HCT116 (cell line): ENCODE measurements around the gene ERLIN1. TPM values are rescaled to one million over a fixed set of nuclear protein-coding genes. Genes with fewer than 3 reads are reported as not detected.
A peak's percentile ranks its signal among the peaks of the same experiment; 100 is the strongest.

ENCODE experiments used
- ATAC-seq: fragments of 200-7000 bp; cut with Tn5 transposase; 2 replicates; pipeline ENCODE4 v1.9.1; 2020; ENCODE audit warnings: mild to moderate bottlenecking, moderate library complexity
- BruUV-seq: library from RNA; stranded (reverse); fragments of 400-500 nt; replicated peaks from 2 replicates; lab custom pipeline; 2021; lab: Mats Ljungman, UMichigan
- CTCF ChIA-PET: fragments of 300-600 bp; sonication (Branson Sonifier 250); formaldehyde crosslinking; loops from one replicate; lab custom pipeline; 2021; ENCODE audit warnings: antibody characterized with exemption; lab: Charles Lee
- POLR2A ChIA-PET: fragments of 300-600, 350-600 bp; sonication (Branson Sonifier 250); formaldehyde crosslinking; loops from one replicate; lab custom pipeline; 2021; ENCODE audit warnings: antibody characterized with exemption; lab: Charles Lee
- RAD21 ChIA-PET, 2 experiments: fragments of 300-600 bp; sonication (Branson Sonifier 250); formaldehyde crosslinking; loops; one replicate each; lab custom pipeline; 2023; ENCODE audit warnings: low total read pairs in 2 of 2; ENCODE audit not compliant: uncharacterized antibody in 2 of 2, unreplicated experiment in 2 of 2, low non-redundant PET in 1 of 2; lab: Charles Lee
- DNase-seq: peaks from one replicate; pipeline ENCODE4 v3.0.0-alpha.2; 2010; ENCODE audit warnings: low read depth, low spot score
- H2AFZ ChIP-seq: fragments of 200-600 bp; shearing (Covaris generic), sonication (generic); 2 replicates; pipeline ENCODE4 v1.6.1; 2017; ENCODE audit warnings: low read depth, mixed run types, mixed read lengths, antibody characterized with exemption, low read length; ENCODE audit not compliant: poor library complexity, severe bottlenecking
- H3K27ac ChIP-seq: 2 replicates; pipeline ENCODE4 v1.5.1; 2012; ENCODE audit warnings: low read depth, low read length
- H3K27me3 ChIP-seq: fragments of 200-600 bp; sonication (generic); 2 replicates; pipeline ENCODE4 v1.6.1; 2016; ENCODE audit warnings: mixed run types, low read length, mixed read lengths; ENCODE audit not compliant: insufficient read depth
- H3K36me3 ChIP-seq, 2 experiments: fragments of 200-500 bp in 1 of 2; fragments of 200-600 bp in 1 of 2; sonication (Bioruptor generic) in 1 of 2; sonication (generic) in 1 of 2; 2 replicates each; pipeline versions ENCODE4 v1.5.1 to v1.6.1; 2014 to 2016; ENCODE audit warnings: low read length in 2 of 2, inconsistent platforms in 1 of 2, mixed read lengths in 1 of 2, mixed run types in 1 of 2; ENCODE audit not compliant: insufficient read depth in 2 of 2, control insufficient read depth in 1 of 2
- H3K4me1 ChIP-seq, 2 experiments: fragments of 200-600 bp in 1 of 2; sonication (generic) in 1 of 2; 2 replicates each; pipeline versions ENCODE4 v1.5.1 to v1.6.1; 2012 to 2017; ENCODE audit warnings: low read length in 2 of 2, inconsistent platforms in 1 of 2, mild to moderate bottlenecking in 1 of 2, mixed read lengths in 1 of 2, mixed run types in 1 of 2, moderate library complexity in 1 of 2; ENCODE audit not compliant: insufficient read depth in 2 of 2, control insufficient read depth in 1 of 2
- H3K4me2 ChIP-seq: fragments of 200-600 bp; sonication (generic); 2 replicates; pipeline ENCODE4 v1.6.1; 2017; ENCODE audit warnings: mixed run types, low read length, mixed read lengths
- H3K4me3 ChIP-seq, 2 experiments: fragments of 200-600 bp in 1 of 2; sonication (generic) in 1 of 2; replicated peaks in 1 of 2; 2 replicates each; pipeline ENCODE4 v1.5.1; 2011 to 2016; ENCODE audit warnings: low read length in 2 of 2, control low read depth in 1 of 2, low read depth in 1 of 2, mild to moderate bottlenecking in 1 of 2, mixed read lengths in 1 of 2, mixed run types in 1 of 2
- H3K79me2 ChIP-seq: fragments of 200-600 bp; sonication (generic); 2 replicates; pipeline ENCODE4 v1.6.1; 2017; ENCODE audit warnings: mild to moderate bottlenecking, mixed run types, low read length, moderate library complexity, mixed read lengths; ENCODE audit not compliant: insufficient read depth
- H3K9ac ChIP-seq: fragments of 200-600 bp; sonication (generic); 2 replicates; pipeline ENCODE4 v1.6.1; 2016; ENCODE audit warnings: low read length, mixed read lengths
- H3K9me2 ChIP-seq: fragments of 200-600 bp; sonication (generic), shearing (Covaris generic); 2 replicates; pipeline ENCODE4 v1.6.1; 2017; ENCODE audit warnings: mixed run types, mild to moderate bottlenecking, moderate library complexity; ENCODE audit not compliant: insufficient read depth
- H3K9me3 ChIP-seq, 2 experiments: fragments of 200-500 bp in 1 of 2; fragments of 200-600 bp in 1 of 2; sonication (Bioruptor generic) in 1 of 2; sonication (generic) in 1 of 2; 2 replicates each; pipeline ENCODE4 v1.6.1; 2014 to 2017; ENCODE audit warnings: low read length in 2 of 2, mixed read lengths in 2 of 2, inconsistent platforms in 1 of 2, low read depth in 1 of 2, mild to moderate bottlenecking in 1 of 2, mixed run types in 1 of 2, moderate library complexity in 1 of 2; ENCODE audit not compliant: control insufficient read depth in 1 of 2, insufficient read depth in 1 of 2
- H4K20me1 ChIP-seq: fragments of 200-600 bp; sonication (generic), shearing (Covaris generic); 2 replicates; pipeline ENCODE4 v1.6.1; 2017; ENCODE audit warnings: mixed run types, mild to moderate bottlenecking, moderate library complexity; ENCODE audit not compliant: insufficient read depth
- EZH2 ChIP-seq: fragments of 200-600 bp; sonication (generic); IDR thresholded peaks from 2 replicates; pipeline ENCODE4 v1.6.1; 2017; ENCODE audit warnings: antibody characterized with exemption, mixed run types
- EZH2phosphoT487 ChIP-seq: fragments of 200-600 bp; IDR thresholded peaks from 2 replicates; pipeline ENCODE4 v1.6.1; 2018; ENCODE audit warnings: antibody characterized with exemption, borderline replicate concordance
- JUND ChIP-seq: IDR thresholded peaks from 2 replicates; pipeline ENCODE4 v1.6.1; 2012
- POLR2A ChIP-seq: IDR thresholded peaks from 2 replicates; pipeline ENCODE4 v1.7.0; 2011; ENCODE audit warnings: borderline replicate concordance; ENCODE audit not compliant: insufficient read depth, insufficient read length; ENCODE audit errors: extremely low read depth
- POLR2AphosphoS5 ChIP-seq: IDR thresholded peaks from 2 replicates; pipeline ENCODE4 v1.6.1; 2011; ENCODE audit warnings: mild to moderate bottlenecking, low read depth, low read length, moderate library complexity
- RAD21 ChIP-seq: IDR thresholded peaks from 2 replicates; pipeline ENCODE4 v1.6.1; 2012; ENCODE audit warnings: low read depth, mild to moderate bottlenecking
- SP1 ChIP-seq: IDR thresholded peaks from 2 replicates; pipeline ENCODE4 v1.6.1; 2012; ENCODE audit warnings: low read depth
- SRF ChIP-seq: IDR thresholded peaks from 2 replicates; pipeline ENCODE4 v1.6.1; 2012; ENCODE audit warnings: low read depth
- TCF7L2 ChIP-seq: IDR thresholded peaks from 2 replicates; pipeline ENCODE4 v1.7.0; 2011; ENCODE audit warnings: borderline replicate concordance, inconsistent platforms; ENCODE audit not compliant: insufficient read depth, insufficient read length; ENCODE audit errors: extremely low read depth
- ZNF274 ChIP-seq: fragments of 200-500 bp; sonication (Bioruptor generic); IDR thresholded peaks from 2 replicates; pipeline ENCODE4 v1.6.1; 2014; ENCODE audit warnings: mild to moderate bottlenecking, low read depth, low read length, inconsistent platforms
- intact Hi-C: fragments of 100-400 bp; cut with micrococcal nuclease; formaldehyde crosslinking; loops from 2 replicates; pipeline ENCODE4 v1.10.0; 2022
- total RNA-seq: library from RNA; stranded (reverse); gene quantifications from one replicate; pipeline ENCODE4 v1.2.1, GENCODE V29; 2021; ENCODE audit not compliant: unreplicated experiment
- TF ChIP-seq, protein P1 (sequence below): IDR thresholded peaks from 2 replicates; pipeline ENCODE4 v1.6.1; 2011; ENCODE audit warnings: mild to moderate bottlenecking, low read length, moderate library complexity; ENCODE audit not compliant: insufficient replicate concordance; ENCODE audit errors: extremely low read depth
- TF ChIP-seq, protein P2 (sequence below), 3 experiments: fragments of 200-600 bp in 1 of 3; sonication (generic) in 1 of 3; IDR thresholded peaks in 2 of 3; conservative IDR thresholded peaks in 1 of 3; 2 replicates each; pipeline ENCODE4 v1.5.1; 2012 to 2017; ENCODE audit warnings: low read depth in 2 of 3, low read length in 2 of 3, antibody characterized with exemption in 1 of 3, borderline replicate concordance in 1 of 3, control low read depth in 1 of 3, mild to moderate bottlenecking in 1 of 3, mixed read lengths in 1 of 3, mixed run types in 1 of 3, moderate library complexity in 1 of 3; ENCODE audit not compliant: insufficient read depth in 1 of 3
- TF ChIP-seq, protein P3 (sequence below): IDR thresholded peaks from 2 replicates; pipeline ENCODE4 v1.6.1; 2012
- TF ChIP-seq, protein P4 (sequence below): IDR thresholded peaks from 2 replicates; pipeline ENCODE4 v1.6.1; 2012; ENCODE audit warnings: low read depth

Gene ERLIN1
- total RNA-seq, 1 experiment from 2014 or later: 64.5 TPM

DNA sequence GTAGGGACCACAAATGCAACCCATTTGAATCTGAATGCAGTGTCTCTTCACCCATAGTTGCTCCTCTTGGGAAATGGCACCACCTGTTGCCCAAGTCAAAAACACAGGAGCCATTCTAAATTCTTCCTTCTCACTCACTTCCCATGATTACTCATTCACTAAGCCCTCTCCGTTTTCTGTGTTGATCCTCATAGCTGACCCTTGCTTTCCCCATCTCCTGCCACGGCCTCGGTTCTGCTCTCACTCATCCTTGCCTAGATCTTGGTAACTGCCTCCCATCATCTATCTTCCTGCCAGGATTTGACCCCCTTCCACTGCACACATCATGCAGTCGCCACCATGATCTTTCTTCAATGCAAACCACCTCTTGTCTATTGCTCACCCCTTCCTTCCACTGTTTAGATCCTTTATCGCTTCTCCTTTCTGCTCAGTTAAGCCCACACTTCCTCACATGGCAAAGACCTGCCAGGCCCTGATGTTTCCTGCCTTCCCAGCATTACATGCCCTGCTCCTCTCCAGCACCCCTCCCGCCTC, 85.1 kb downstream of the ERLIN1 start:
- Histone ChIP-seq H3K9me2 (no peaks in the 10 kb centered on the region), H3K9me3 (0 out of 4 replicates have a peak, but pooled peaks cover 0 to 3% of the 10 kb centered on the region in 2 experiments), H2AFZ (peak overlapping the region; percentile 75), H3K79me2 (no peaks in the 10 kb centered on the region), H3K4me2 (no peak overlapping the region), H3K9ac (no peak overlapping the region), H4K20me1 (no peaks in the 10 kb centered on the region), H3K36me3 (no peaks in the 10 kb centered on the region), H3K27me3 (no peaks in the 10 kb centered on the region), H3K4me1 (no peaks in the 10 kb centered on the region), H3K27ac (no peak overlapping the region), H3K4me3 (no peak overlapping the region)
- intact Hi-C loops: loop anchor here (5.0 kb wide), 1 partner anchor 253 kb away; no protein-coding TSS in a partner anchor
- DNase-seq: peak; percentile 29
- CTCF ChIA-PET: interaction anchor here (2.4 kb wide), 1 partner anchor 255 kb away, joined by 9 read pairs; no protein-coding TSS in a partner anchor
- TF ChIP-seq, protein P1, sequence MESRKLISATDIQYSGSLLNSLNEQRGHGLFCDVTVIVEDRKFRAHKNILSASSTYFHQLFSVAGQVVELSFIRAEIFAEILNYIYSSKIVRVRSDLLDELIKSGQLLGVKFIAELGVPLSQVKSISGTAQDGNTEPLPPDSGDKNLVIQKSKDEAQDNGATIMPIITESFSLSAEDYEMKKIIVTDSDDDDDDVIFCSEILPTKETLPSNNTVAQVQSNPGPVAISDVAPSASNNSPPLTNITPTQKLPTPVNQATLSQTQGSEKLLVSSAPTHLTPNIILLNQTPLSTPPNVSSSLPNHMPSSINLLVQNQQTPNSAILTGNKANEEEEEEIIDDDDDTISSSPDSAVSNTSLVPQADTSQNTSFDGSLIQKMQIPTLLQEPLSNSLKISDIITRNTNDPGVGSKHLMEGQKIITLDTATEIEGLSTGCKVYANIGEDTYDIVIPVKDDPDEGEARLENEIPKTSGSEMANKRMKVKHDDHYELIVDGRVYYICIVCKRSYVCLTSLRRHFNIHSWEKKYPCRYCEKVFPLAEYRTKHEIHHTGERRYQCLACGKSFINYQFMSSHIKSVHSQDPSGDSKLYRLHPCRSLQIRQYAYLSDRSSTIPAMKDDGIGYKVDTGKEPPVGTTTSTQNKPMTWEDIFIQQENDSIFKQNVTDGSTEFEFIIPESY: no peak
- TF ChIP-seq SP1: no peak
- no peak for TF ChIP-seq POLR2A
- no peak for TF ChIP-seq EZH2phosphoT487
- TF ChIP-seq EZH2: no peak
- TF ChIP-seq JUND: no peak
- TF ChIP-seq, protein P2, sequence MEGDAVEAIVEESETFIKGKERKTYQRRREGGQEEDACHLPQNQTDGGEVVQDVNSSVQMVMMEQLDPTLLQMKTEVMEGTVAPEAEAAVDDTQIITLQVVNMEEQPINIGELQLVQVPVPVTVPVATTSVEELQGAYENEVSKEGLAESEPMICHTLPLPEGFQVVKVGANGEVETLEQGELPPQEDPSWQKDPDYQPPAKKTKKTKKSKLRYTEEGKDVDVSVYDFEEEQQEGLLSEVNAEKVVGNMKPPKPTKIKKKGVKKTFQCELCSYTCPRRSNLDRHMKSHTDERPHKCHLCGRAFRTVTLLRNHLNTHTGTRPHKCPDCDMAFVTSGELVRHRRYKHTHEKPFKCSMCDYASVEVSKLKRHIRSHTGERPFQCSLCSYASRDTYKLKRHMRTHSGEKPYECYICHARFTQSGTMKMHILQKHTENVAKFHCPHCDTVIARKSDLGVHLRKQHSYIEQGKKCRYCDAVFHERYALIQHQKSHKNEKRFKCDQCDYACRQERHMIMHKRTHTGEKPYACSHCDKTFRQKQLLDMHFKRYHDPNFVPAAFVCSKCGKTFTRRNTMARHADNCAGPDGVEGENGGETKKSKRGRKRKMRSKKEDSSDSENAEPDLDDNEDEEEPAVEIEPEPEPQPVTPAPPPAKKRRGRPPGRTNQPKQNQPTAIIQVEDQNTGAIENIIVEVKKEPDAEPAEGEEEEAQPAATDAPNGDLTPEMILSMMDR (IDR thresholded peaks at IDR 0.05 in 2 of 3, conservative IDR thresholded peaks at IDR 0.05 in 1 of 3; ENCODE audit: borderline replicate concordance in 1 of 3, insufficient read depth in 1 of 3, low read depth in 2 of 3, low read length in 2 of 3): peak; percentile 45 to 62 (median 54)
- TF ChIP-seq, protein P3, sequence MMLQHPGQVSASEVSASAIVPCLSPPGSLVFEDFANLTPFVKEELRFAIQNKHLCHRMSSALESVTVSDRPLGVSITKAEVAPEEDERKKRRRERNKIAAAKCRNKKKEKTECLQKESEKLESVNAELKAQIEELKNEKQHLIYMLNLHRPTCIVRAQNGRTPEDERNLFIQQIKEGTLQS: no peak
- peak; percentile 89 for TF ChIP-seq RAD21
- TF ChIP-seq, protein P4, sequence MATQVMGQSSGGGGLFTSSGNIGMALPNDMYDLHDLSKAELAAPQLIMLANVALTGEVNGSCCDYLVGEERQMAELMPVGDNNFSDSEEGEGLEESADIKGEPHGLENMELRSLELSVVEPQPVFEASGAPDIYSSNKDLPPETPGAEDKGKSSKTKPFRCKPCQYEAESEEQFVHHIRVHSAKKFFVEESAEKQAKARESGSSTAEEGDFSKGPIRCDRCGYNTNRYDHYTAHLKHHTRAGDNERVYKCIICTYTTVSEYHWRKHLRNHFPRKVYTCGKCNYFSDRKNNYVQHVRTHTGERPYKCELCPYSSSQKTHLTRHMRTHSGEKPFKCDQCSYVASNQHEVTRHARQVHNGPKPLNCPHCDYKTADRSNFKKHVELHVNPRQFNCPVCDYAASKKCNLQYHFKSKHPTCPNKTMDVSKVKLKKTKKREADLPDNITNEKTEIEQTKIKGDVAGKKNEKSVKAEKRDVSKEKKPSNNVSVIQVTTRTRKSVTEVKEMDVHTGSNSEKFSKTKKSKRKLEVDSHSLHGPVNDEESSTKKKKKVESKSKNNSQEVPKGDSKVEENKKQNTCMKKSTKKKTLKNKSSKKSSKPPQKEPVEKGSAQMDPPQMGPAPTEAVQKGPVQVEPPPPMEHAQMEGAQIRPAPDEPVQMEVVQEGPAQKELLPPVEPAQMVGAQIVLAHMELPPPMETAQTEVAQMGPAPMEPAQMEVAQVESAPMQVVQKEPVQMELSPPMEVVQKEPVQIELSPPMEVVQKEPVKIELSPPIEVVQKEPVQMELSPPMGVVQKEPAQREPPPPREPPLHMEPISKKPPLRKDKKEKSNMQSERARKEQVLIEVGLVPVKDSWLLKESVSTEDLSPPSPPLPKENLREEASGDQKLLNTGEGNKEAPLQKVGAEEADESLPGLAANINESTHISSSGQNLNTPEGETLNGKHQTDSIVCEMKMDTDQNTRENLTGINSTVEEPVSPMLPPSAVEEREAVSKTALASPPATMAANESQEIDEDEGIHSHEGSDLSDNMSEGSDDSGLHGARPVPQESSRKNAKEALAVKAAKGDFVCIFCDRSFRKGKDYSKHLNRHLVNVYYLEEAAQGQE: no peak
- TF ChIP-seq SRF: no peak
- TF ChIP-seq POLR2AphosphoS5: no peak
- TF ChIP-seq TCF7L2: no peak
- TF ChIP-seq ZNF274: no peak
- RAD21 ChIA-PET: interaction anchor here in 1 of 2 experiments (1.5 kb wide), 1 partner anchor 241 kb away, joined by 6 read pairs; no protein-coding TSS in a partner anchor
- BruUV-seq: no TSS peak
- ATAC-seq: peak; percentile 80
- POLR2A ChIA-PET: no interaction called here
